Neural cell (in vitro differentiated cells): ENCODE results near the gene KRT73. TPM values are rescaled to one million over a fixed set of nuclear protein-coding genes. Genes with fewer than 3 reads are reported as not detected.

Experiments used
- H2AFZ ChIP-seq: fragments of 200-600, 300-800 bp; sonication (generic), shearing (Covaris generic); 2 replicates; pipeline ENCODE4 v1.6.0; 2014; ENCODE audit warnings: low read depth, mild to moderate bottlenecking, antibody characterized with exemption, low read length, moderate library complexity
- H3F3A ChIP-seq: fragments of 200-600 bp; shearing (Covaris generic); 2 replicates; pipeline ENCODE4 v1.6.1; 2016; ENCODE audit warnings: mild to moderate bottlenecking, moderate library complexity, mixed read lengths, antibody characterized with exemption, low read length; ENCODE audit not compliant: insufficient read depth, poor library complexity, severe bottlenecking
- H3K27ac ChIP-seq: fragments of 200-600, 300-800 bp; sonication (generic), shearing (Covaris generic); 2 replicates; pipeline ENCODE4 v1.5.1; 2014; ENCODE audit warnings: mild to moderate bottlenecking, low read length, moderate library complexity
- H3K27me3 ChIP-seq: fragments of 300-800, 200-600 bp; sonication (generic), shearing (Covaris generic); 2 replicates; pipeline ENCODE4 v1.6.0; 2014; ENCODE audit warnings: mild to moderate bottlenecking, low read depth, low read length, moderate library complexity; ENCODE audit not compliant: insufficient read depth
- H3K36me3 ChIP-seq: fragments of 300-800, 200-600 bp; sonication (generic), shearing (Covaris generic); 2 replicates; pipeline ENCODE4 v1.5.1; 2014; ENCODE audit warnings: mild to moderate bottlenecking, antibody characterized with exemption, low read length, moderate library complexity; ENCODE audit not compliant: insufficient read depth
- H3K4me2 ChIP-seq: fragments of 300-800, 200-600 bp; sonication (generic), shearing (Covaris generic); 2 replicates; pipeline ENCODE4 v1.6.0; 2014; ENCODE audit warnings: mild to moderate bottlenecking, low read length
- H3K4me3 ChIP-seq: fragments of 300-800, 200-600 bp; sonication (generic), shearing (Covaris generic); 2 replicates; pipeline ENCODE4 v1.5.1; 2014; ENCODE audit warnings: mild to moderate bottlenecking, low read length, moderate library complexity
- H3K79me2 ChIP-seq: fragments of 200-600 bp; shearing (Covaris generic); replicated peaks from 2 replicates; pipeline ENCODE4 v1.6.0; 2014; ENCODE audit warnings: mild to moderate bottlenecking, low read length, moderate library complexity; ENCODE audit not compliant: insufficient read depth
- H3K9ac ChIP-seq: fragments of 300-800, 200-600 bp; sonication (generic), shearing (Covaris generic); 2 replicates; pipeline ENCODE4 v1.6.1; 2016; ENCODE audit warnings: mild to moderate bottlenecking, low read length, mixed read lengths
- H3K9me2 ChIP-seq: fragments of 200-600 bp; shearing (Covaris generic); 2 replicates; pipeline ENCODE4 v1.6.1; 2016; ENCODE audit warnings: mild to moderate bottlenecking, low read length, mixed read lengths; ENCODE audit not compliant: insufficient read depth
- H3K9me3 ChIP-seq: fragments of 200-600, 300-800 bp; sonication (generic), shearing (Covaris generic); 2 replicates; pipeline ENCODE4 v1.6.1; 2016; ENCODE audit warnings: mild to moderate bottlenecking, mixed run types, low read length, moderate library complexity, mixed read lengths
- H4K20me1 ChIP-seq: fragments of 200-600 bp; shearing (Covaris generic); 2 replicates; pipeline ENCODE4 v1.6.1; 2016; ENCODE audit warnings: mild to moderate bottlenecking, mixed run types; ENCODE audit not compliant: insufficient read depth
- EP300 ChIP-seq: fragments of 450-650 bp; conservative IDR thresholded peaks from 2 replicates; pipeline ENCODE4 v1.6.1; 2014; ENCODE audit warnings: antibody characterized with exemption, mild to moderate bottlenecking, moderate library complexity; ENCODE audit not compliant: poor library complexity, severe bottlenecking
- EZH2 ChIP-seq: fragments of 200-600, 300-800 bp; shearing (Covaris generic), sonication (generic); IDR thresholded peaks from 2 replicates; pipeline ENCODE4 v1.6.1; 2014; ENCODE audit warnings: antibody characterized with exemption, low read length, borderline replicate concordance, mild to moderate bottlenecking; ENCODE audit not compliant: insufficient read depth, poor library complexity, severe bottlenecking
- MXI1 ChIP-seq: fragments of 450-650 bp; conservative IDR thresholded peaks from 2 replicates; pipeline ENCODE4 v1.6.1; 2014; ENCODE audit warnings: antibody characterized with exemption, mild to moderate bottlenecking; ENCODE audit not compliant: poor library complexity, severe bottlenecking
- POLR2AphosphoS5 ChIP-seq: IDR thresholded peaks from 2 replicates; pipeline ENCODE4 v1.6.1; 2012
- RAD21 ChIP-seq: fragments of 450-650 bp; conservative IDR thresholded peaks from 2 replicates; pipeline ENCODE4 v1.6.1; 2014; ENCODE audit warnings: antibody characterized with exemption, mild to moderate bottlenecking, moderate library complexity
- SMC3 ChIP-seq: fragments of 450-650 bp; conservative IDR thresholded peaks from 2 replicates; pipeline ENCODE4 v1.6.1; 2014; ENCODE audit warnings: antibody characterized with exemption, mild to moderate bottlenecking, moderate library complexity; ENCODE audit not compliant: poor library complexity
- TAF1 ChIP-seq: IDR thresholded peaks from 2 replicates; pipeline ENCODE4 v1.6.1; 2012; ENCODE audit warnings: low read depth
- polyA plus RNA-seq: library from polyadenylated mRNA; depleted of rRNA; stranded (reverse); fragments of >200 nt; gene quantifications from 2 replicates; pipeline ENCODE4 v1.2.3, GENCODE V29; 2014
- TF ChIP-seq, protein P1 (sequence below): fragments of 450-650 bp; IDR thresholded peaks from 2 replicates; pipeline ENCODE4 v1.5.1; 2014; ENCODE audit warnings: antibody characterized with exemption, mild to moderate bottlenecking, moderate library complexity; ENCODE audit not compliant: poor library complexity, severe bottlenecking
- TF ChIP-seq, protein P2 (sequence below): IDR thresholded peaks from 2 replicates; pipeline ENCODE4 v1.6.1; 2012; ENCODE audit warnings: borderline replicate concordance

The KRT73 gene
- polyA plus RNA-seq, 1 donor from 2014 or later: not detected

DNA sequence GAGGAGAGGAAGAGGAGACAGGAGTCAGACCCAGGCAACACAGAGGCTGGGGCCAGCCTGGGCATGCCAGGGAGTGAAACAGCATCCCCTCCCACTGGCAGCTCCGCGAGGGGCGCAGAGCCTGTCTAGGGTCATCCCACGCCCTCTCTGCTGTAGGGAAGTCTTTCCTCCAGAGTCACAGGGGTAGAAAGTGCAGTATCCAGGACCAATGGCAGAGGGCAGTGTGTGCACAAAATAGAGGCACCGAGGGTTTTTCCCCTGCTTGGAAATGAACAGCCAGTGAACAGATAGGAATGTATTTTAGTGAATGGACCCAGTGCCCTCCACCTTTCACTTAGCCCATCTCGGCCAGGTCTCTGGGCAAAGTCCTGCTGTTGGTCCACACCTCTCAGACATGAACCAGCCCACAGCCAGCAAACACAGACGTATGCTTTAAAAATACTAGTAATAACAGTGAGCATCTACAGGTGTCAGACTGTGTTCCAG, 35.3 kb downstream of the KRT73 start:
- no peaks in the 10 kb centered on the region for H3K9me3 ChIP-seq
- H3K79me2 ChIP-seq: no peaks in the 10 kb centered on the region
- H3K4me3 ChIP-seq: no peak overlapping the region
- H3K9me2 ChIP-seq: no peaks in the 10 kb centered on the region
- no peak overlapping the region for H3K9ac ChIP-seq
- no peak overlapping the region for H3K4me2 ChIP-seq
- TF ChIP-seq, protein P1, sequence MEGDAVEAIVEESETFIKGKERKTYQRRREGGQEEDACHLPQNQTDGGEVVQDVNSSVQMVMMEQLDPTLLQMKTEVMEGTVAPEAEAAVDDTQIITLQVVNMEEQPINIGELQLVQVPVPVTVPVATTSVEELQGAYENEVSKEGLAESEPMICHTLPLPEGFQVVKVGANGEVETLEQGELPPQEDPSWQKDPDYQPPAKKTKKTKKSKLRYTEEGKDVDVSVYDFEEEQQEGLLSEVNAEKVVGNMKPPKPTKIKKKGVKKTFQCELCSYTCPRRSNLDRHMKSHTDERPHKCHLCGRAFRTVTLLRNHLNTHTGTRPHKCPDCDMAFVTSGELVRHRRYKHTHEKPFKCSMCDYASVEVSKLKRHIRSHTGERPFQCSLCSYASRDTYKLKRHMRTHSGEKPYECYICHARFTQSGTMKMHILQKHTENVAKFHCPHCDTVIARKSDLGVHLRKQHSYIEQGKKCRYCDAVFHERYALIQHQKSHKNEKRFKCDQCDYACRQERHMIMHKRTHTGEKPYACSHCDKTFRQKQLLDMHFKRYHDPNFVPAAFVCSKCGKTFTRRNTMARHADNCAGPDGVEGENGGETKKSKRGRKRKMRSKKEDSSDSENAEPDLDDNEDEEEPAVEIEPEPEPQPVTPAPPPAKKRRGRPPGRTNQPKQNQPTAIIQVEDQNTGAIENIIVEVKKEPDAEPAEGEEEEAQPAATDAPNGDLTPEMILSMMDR: peak; percentile 67
- TF ChIP-seq TAF1: no peak
- TF ChIP-seq RAD21: peak; percentile 70
- TF ChIP-seq MXI1: no peak
- TF ChIP-seq EZH2: no peak
- TF ChIP-seq POLR2AphosphoS5: no peak
- no peak for TF ChIP-seq EP300
- peak; percentile 74 for TF ChIP-seq SMC3
- TF ChIP-seq, protein P2, sequence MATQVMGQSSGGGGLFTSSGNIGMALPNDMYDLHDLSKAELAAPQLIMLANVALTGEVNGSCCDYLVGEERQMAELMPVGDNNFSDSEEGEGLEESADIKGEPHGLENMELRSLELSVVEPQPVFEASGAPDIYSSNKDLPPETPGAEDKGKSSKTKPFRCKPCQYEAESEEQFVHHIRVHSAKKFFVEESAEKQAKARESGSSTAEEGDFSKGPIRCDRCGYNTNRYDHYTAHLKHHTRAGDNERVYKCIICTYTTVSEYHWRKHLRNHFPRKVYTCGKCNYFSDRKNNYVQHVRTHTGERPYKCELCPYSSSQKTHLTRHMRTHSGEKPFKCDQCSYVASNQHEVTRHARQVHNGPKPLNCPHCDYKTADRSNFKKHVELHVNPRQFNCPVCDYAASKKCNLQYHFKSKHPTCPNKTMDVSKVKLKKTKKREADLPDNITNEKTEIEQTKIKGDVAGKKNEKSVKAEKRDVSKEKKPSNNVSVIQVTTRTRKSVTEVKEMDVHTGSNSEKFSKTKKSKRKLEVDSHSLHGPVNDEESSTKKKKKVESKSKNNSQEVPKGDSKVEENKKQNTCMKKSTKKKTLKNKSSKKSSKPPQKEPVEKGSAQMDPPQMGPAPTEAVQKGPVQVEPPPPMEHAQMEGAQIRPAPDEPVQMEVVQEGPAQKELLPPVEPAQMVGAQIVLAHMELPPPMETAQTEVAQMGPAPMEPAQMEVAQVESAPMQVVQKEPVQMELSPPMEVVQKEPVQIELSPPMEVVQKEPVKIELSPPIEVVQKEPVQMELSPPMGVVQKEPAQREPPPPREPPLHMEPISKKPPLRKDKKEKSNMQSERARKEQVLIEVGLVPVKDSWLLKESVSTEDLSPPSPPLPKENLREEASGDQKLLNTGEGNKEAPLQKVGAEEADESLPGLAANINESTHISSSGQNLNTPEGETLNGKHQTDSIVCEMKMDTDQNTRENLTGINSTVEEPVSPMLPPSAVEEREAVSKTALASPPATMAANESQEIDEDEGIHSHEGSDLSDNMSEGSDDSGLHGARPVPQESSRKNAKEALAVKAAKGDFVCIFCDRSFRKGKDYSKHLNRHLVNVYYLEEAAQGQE: no peak
- H2AFZ ChIP-seq: no peak overlapping the region
- no peaks in the 10 kb centered on the region for H3K36me3 ChIP-seq
- no peaks in the 10 kb centered on the region for H3F3A ChIP-seq
- H3K27ac ChIP-seq: no peak overlapping the region
- no peaks in the 10 kb centered on the region for H3K27me3 ChIP-seq
- no peaks in the 10 kb centered on the region for H4K20me1 ChIP-seq

DNA sequence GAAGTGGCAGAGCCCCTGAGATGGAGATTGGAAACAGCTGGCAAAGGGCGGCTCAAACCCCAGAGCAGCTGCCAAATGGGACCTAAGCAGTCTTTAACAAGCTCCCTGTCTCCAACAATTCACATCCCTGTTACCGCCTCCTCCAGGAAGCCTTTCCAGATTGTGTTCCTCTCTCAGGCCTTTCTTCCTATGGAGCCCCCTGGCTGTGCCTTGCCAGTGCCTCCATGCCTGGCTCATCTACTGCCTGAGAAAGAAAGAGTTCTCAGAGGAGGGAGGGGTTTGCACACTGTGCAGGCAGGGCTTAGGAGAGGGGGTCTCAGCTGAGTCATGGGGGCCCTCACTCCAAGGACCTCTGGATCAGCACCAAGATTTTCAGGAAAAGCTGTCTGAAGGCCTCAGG, 35.9 kb downstream of the KRT73 start:
- TF ChIP-seq EP300 (no peak), RAD21 (no peak), EZH2 (no peak), SMC3 (no peak), MXI1 (no peak), TAF1 (no peak), POLR2AphosphoS5 (no peak)
- TF ChIP-seq, protein P1: no peak
- TF ChIP-seq, protein P2: no peak
- no peaks in the 10 kb centered on the region for H3F3A ChIP-seq
- H3K9ac ChIP-seq: no peak overlapping the region
- H3K36me3 ChIP-seq: no peaks in the 10 kb centered on the region
- H3K79me2 ChIP-seq: no peaks in the 10 kb centered on the region
- no peaks in the 10 kb centered on the region for H3K9me3 ChIP-seq
- H2AFZ ChIP-seq: no peak overlapping the region
- H3K27me3 ChIP-seq: no peaks in the 10 kb centered on the region
- no peaks in the 10 kb centered on the region for H4K20me1 ChIP-seq
- H3K4me2 ChIP-seq: no peak overlapping the region
- no peak overlapping the region for H3K4me3 ChIP-seq
- H3K9me2 ChIP-seq: no peaks in the 10 kb centered on the region
- H3K27ac ChIP-seq: no peak overlapping the region
